IMR-90 (cell line): ENCODE data around the gene KDM2B. TPM values are rescaled to one million over a fixed set of nuclear protein-coding genes. Genes with fewer than 3 reads are reported as not detected.

ENCODE experiments used
- ATAC-seq: fragments of 200-7000 bp; cut with Tn5 transposase; 2 replicates; pipeline ENCODE4 v1.9.1; 2020; ENCODE audit warnings: low read depth, mild to moderate bottlenecking, moderate library complexity
- BruUV-seq: library from RNA; stranded (reverse); fragments of 400-500 nt; replicated peaks from 2 replicates; lab custom pipeline; 2021; lab: Mats Ljungman, UMichigan
- CTCF ChIA-PET: fragments of 300-600 bp; formaldehyde crosslinking; extraction: SDS; loops from one replicate; lab custom pipeline; 2021; ENCODE audit warnings: antibody characterized with exemption; lab: Yijun Ruan, JAX
- POLR2A ChIA-PET: fragments of 300-600 bp; sonication (Branson Sonifier 250); formaldehyde crosslinking; loops from one replicate; lab custom pipeline; 2022; ENCODE audit warnings: antibody characterized with exemption; ENCODE audit not compliant: unreplicated experiment; lab: Charles Lee
- DNase-seq: peaks from one replicate; pipeline ENCODE4 v3.0.0; 2013
- H2AFZ ChIP-seq: replicated peaks from 2 replicates; pipeline ENCODE3; 2013; ENCODE audit warnings: low read length, mild to moderate bottlenecking; ENCODE audit not compliant: poor library complexity
- H2AK5ac ChIP-seq: 2 replicates; pipeline ENCODE4 v1.6.1; 2013; ENCODE audit warnings: low read depth, low read length, inconsistent platforms
- H2AK9ac ChIP-seq: replicated peaks from 2 replicates; pipeline ENCODE3; 2013; ENCODE audit warnings: mild to moderate bottlenecking, low read depth, low read length, moderate library complexity; ENCODE audit not compliant: poor library complexity
- H2BK120ac ChIP-seq: 2 replicates; pipeline ENCODE4 v1.6.1; 2013; ENCODE audit warnings: low read depth, low read length, inconsistent platforms
- H2BK15ac ChIP-seq: 3 replicates; pipeline ENCODE4 v1.6.1; 2013; ENCODE audit warnings: low read depth, low read length, inconsistent platforms
- H2BK20ac ChIP-seq: 2 replicates; pipeline ENCODE4 v1.6.1; 2013; ENCODE audit warnings: low read depth, mild to moderate bottlenecking, inconsistent platforms, low read length, moderate library complexity
- H2BK5ac ChIP-seq: 2 replicates; pipeline ENCODE4 v1.6.1; 2013; ENCODE audit warnings: mild to moderate bottlenecking, low read depth, low read length, inconsistent platforms; ENCODE audit not compliant: poor library complexity, severe bottlenecking
- H3K14ac ChIP-seq: replicated peaks from 2 replicates; pipeline ENCODE4 v1.6.1; 2013; ENCODE audit warnings: low read depth, low read length, inconsistent platforms
- H3K18ac ChIP-seq: 2 replicates; pipeline ENCODE4 v1.6.1; 2013; ENCODE audit warnings: low read depth, low read length, control low read depth
- H3K23ac ChIP-seq: 2 replicates; pipeline ENCODE4 v1.6.1; 2013; ENCODE audit warnings: low read depth, low read length, inconsistent platforms
- H3K27ac ChIP-seq: 2 replicates; pipeline ENCODE4 v1.5.1; 2013; ENCODE audit warnings: mild to moderate bottlenecking, control low read depth, low read length; ENCODE audit not compliant: insufficient read depth
- H3K27me3 ChIP-seq: 2 replicates; pipeline ENCODE4 v1.6.1; 2013; ENCODE audit warnings: low read length; ENCODE audit not compliant: control insufficient read depth, insufficient read depth
- H3K36me3 ChIP-seq: 2 replicates; pipeline ENCODE4 v1.6.1; 2013; ENCODE audit warnings: low read length, mixed read lengths; ENCODE audit not compliant: control insufficient read depth, insufficient read depth
- H3K4ac ChIP-seq: 2 replicates; pipeline ENCODE4 v1.6.1; 2013; ENCODE audit warnings: low read depth, low read length, inconsistent platforms
- H3K4me1 ChIP-seq: 2 replicates; pipeline ENCODE4 v1.6.1; 2013; ENCODE audit warnings: low read length, mixed read lengths; ENCODE audit not compliant: control insufficient read depth, insufficient read depth
- H3K4me2 ChIP-seq: 2 replicates; pipeline ENCODE4 v1.6.1; 2013; ENCODE audit warnings: low read depth, mild to moderate bottlenecking, control low read depth, low read length, moderate library complexity
- H3K4me3 ChIP-seq: 2 replicates; pipeline ENCODE4 v1.5.1; 2013; ENCODE audit warnings: low read depth, mild to moderate bottlenecking, control low read depth, low read length, moderate library complexity; ENCODE audit not compliant: insufficient read depth
- H3K56ac ChIP-seq: 2 replicates; pipeline ENCODE4 v1.6.1; 2013; ENCODE audit warnings: low read length, inconsistent platforms; ENCODE audit not compliant: insufficient read depth; ENCODE audit errors: extremely low read depth
- H3K79me1 ChIP-seq, 2 experiments: 2 replicates each; pipeline ENCODE4 v1.6.1; 2013; ENCODE audit warnings: low read length in 2 of 2, inconsistent platforms in 1 of 2, low read depth in 1 of 2
- H3K9ac ChIP-seq: 2 replicates; pipeline ENCODE4 v1.6.1; 2013; ENCODE audit warnings: low read depth, low read length, control low read depth
- H3K9me1 ChIP-seq: 2 replicates; pipeline ENCODE4 v1.6.1; 2013; ENCODE audit warnings: low read length, inconsistent platforms; ENCODE audit not compliant: insufficient read depth
- H3K9me3 ChIP-seq: 2 replicates; pipeline ENCODE4 v1.6.1; 2013; ENCODE audit warnings: low read length; ENCODE audit not compliant: control insufficient read depth, insufficient read depth
- H4K20me1 ChIP-seq: 2 replicates; pipeline ENCODE4 v1.6.1; 2013; ENCODE audit warnings: low read length, inconsistent platforms; ENCODE audit not compliant: insufficient read depth
- H4K5ac ChIP-seq: 2 replicates; pipeline ENCODE4 v1.6.1; 2013; ENCODE audit warnings: mild to moderate bottlenecking, low read depth, low read length, control low read depth
- H4K8ac ChIP-seq, 2 experiments: 2 replicates each; pipeline ENCODE4 v1.6.1; 2013; ENCODE audit warnings: low read depth in 2 of 2, low read length in 2 of 2, control low read depth in 1 of 2, inconsistent platforms in 1 of 2
- H4K91ac ChIP-seq: 2 replicates; pipeline ENCODE4 v1.6.1; 2013; ENCODE audit warnings: low read depth, low read length, inconsistent platforms; ENCODE audit not compliant: insufficient read depth
- BHLHE40 ChIP-seq: fragments of 150-350 bp; IDR thresholded peaks from 2 replicates; pipeline ENCODE4 v1.6.1; 2016; ENCODE audit warnings: mild to moderate bottlenecking, low read depth, low read length
- CEBPB ChIP-seq: IDR thresholded peaks from 2 replicates; pipeline ENCODE4 v1.6.1; 2012; ENCODE audit warnings: low read depth, low read length, improper control_type of control experiment
- CHD1 ChIP-seq: IDR thresholded peaks from 2 replicates; pipeline ENCODE4 v1.6.1; 2012; ENCODE audit warnings: low read depth, low read length, improper control_type of control experiment
- CTCF ChIP-seq: conservative IDR thresholded peaks from 2 replicates; pipeline ENCODE4 v1.5.1; 2012; ENCODE audit warnings: mild to moderate bottlenecking, low read depth, low read length, improper control_type of control experiment
- ELK1 ChIP-seq: fragments of 150-350 bp; IDR thresholded peaks from 2 replicates; pipeline ENCODE4 v1.6.1; 2016; ENCODE audit warnings: low read depth, mild to moderate bottlenecking, low read length, moderate library complexity, borderline replicate concordance
- FOS ChIP-seq: fragments of 150-350 bp; IDR thresholded peaks from 2 replicates; pipeline ENCODE4 v1.6.1; 2016; ENCODE audit warnings: low read depth, low read length
- MAFK ChIP-seq: IDR thresholded peaks from 2 replicates; pipeline ENCODE4 v1.6.1; 2012; ENCODE audit warnings: low read depth, low read length, improper control_type of control experiment
- MAZ ChIP-seq: IDR thresholded peaks from 2 replicates; pipeline ENCODE4 v1.6.1; 2012; ENCODE audit warnings: low read depth, mild to moderate bottlenecking, low read length, improper control_type of control experiment, moderate library complexity, borderline replicate concordance
- MXI1 ChIP-seq: IDR thresholded peaks from 2 replicates; pipeline ENCODE4 v1.6.1; 2012; ENCODE audit warnings: low read depth, mild to moderate bottlenecking, low read length, moderate library complexity, borderline replicate concordance
- NFE2L2 ChIP-seq: fragments of 150-350 bp; IDR thresholded peaks from 2 replicates; pipeline ENCODE4 v1.6.1; 2016; ENCODE audit warnings: low read depth, mild to moderate bottlenecking, low read length
- POLR2A ChIP-seq: IDR thresholded peaks from 2 replicates; pipeline ENCODE4 v1.6.1; 2012; ENCODE audit warnings: mild to moderate bottlenecking, low read depth, low read length
- RAD21 ChIP-seq: IDR thresholded peaks from 2 replicates; pipeline ENCODE4 v1.6.1; 2012; ENCODE audit warnings: low read length, improper control_type of control experiment
- RCOR1 ChIP-seq: IDR thresholded peaks from 2 replicates; pipeline ENCODE4 v1.6.1; 2012; ENCODE audit warnings: mild to moderate bottlenecking, low read length, improper control_type of control experiment; ENCODE audit not compliant: insufficient replicate concordance
- RFX5 ChIP-seq: IDR thresholded peaks from 2 replicates; pipeline ENCODE4 v1.8.0; 2012; ENCODE audit warnings: low read depth, mild to moderate bottlenecking, low read length, moderate library complexity
- SMC3 ChIP-seq: fragments of 150-350 bp; IDR thresholded peaks from 2 replicates; pipeline ENCODE4 v1.6.1; 2016; ENCODE audit warnings: low read depth, mild to moderate bottlenecking, antibody characterized with exemption, low read length, moderate library complexity
- USF2 ChIP-seq: fragments of 150-350 bp; IDR thresholded peaks from 2 replicates; pipeline ENCODE4 v1.6.1; 2017; ENCODE audit warnings: mild to moderate bottlenecking, antibody characterized with exemption, low read length, low read depth
- WGBS, 2 experiments: methylation state at CpG; one replicate each; pipeline versions ENCODE4 v1.1.5 to v1.1.7; 2013; ENCODE audit warnings: missing lambda C conversion rate in 2 of 2; ENCODE audit not compliant: insufficient read length in 1 of 2; ENCODE audit errors: extremely low coverage in 2 of 2; 5-methylcytosine and 5-hydroxymethylcytosine counted together
- dilution Hi-C: fragments of 300-500 bp; cut with HindIII; formaldehyde crosslinking; loops from one replicate; pipeline ENCODE4 v1.14.3; 2018; ENCODE audit warnings: low sequenced_read_pairs; ENCODE audit not compliant: unreplicated experiment
- in situ Hi-C: fragments of 300-500 bp; cut with MboI; formaldehyde crosslinking; loops from 3 replicates; pipeline ENCODE4 v1.14.3; 2019; ENCODE audit warnings: low sequenced_read_pairs, inconsistent platforms, mixed read lengths
- intact Hi-C: fragments of 100-400 bp; cut with micrococcal nuclease; formaldehyde crosslinking; loops from 2 replicates; pipeline ENCODE4 v1.10.0; 2022
- polyA plus RNA-seq, 3 experiments: library from polyadenylated mRNA; depleted of rRNA; stranded (reverse); fragments of >200 nt; gene quantifications; 2 replicates each; pipeline ENCODE4 v1.2.3, GENCODE V29; 2012; ENCODE audit warnings: low replicate concordance in 1 of 3
- total RNA-seq: library from RNA; depleted of rRNA; stranded (reverse); fragments of >200 nt; gene quantifications from 2 replicates; pipeline ENCODE4 v1.2.3, GENCODE V29; 2012

The KDM2B gene
- total and polyA plus RNA-seq, 2 of the 4 experiments (the other 2 are of a cell fraction), result 22.6 to 24.2 TPM

- Histone ChIP-seq H2AK5ac (no peak overlapping the region), H2BK20ac (no peak overlapping the region), H2BK120ac (no peak overlapping the region), H3K79me1 (peaks cover 0 to 3% of the 10 kb centered on the region in 2 experiments; a peak in 2 of 4 replicates), H3K36me3 (peaks cover 24% of the 10 kb centered on the region; the same call in 1 of the 2 replicates), H3K4ac (no peak overlapping the region), H3K9ac (no peak overlapping the region), H2BK15ac (no peak overlapping the region), H3K9me1 (0 out of 2 replicates have a peak, but pooled peaks cover 3% of the 10 kb centered on the region), H3K23ac (no peak overlapping the region), H2AK9ac (no peak overlapping the region), H4K8ac (no peak overlapping the region), H3K27me3 (no peaks in the 10 kb centered on the region), H3K56ac (no peak overlapping the region), H3K4me1 (peaks cover 1% of the 10 kb centered on the region; the same call in 1 of the 2 replicates), H4K5ac (no peak overlapping the region), H3K18ac (no peak overlapping the region), H3K27ac (no peak overlapping the region), H3K14ac (no peak overlapping the region), H2AFZ (no peak overlapping the region), H3K4me2 (no peak overlapping the region), H4K20me1 (no peaks in the 10 kb centered on the region), H2BK5ac (no peak overlapping the region), H4K91ac (no peak overlapping the region), H3K4me3 (no peak overlapping the region), H3K9me3 (no peaks in the 10 kb centered on the region)
- in situ Hi-C loops (no loop called here), intact Hi-C loops (no loop called here), dilution Hi-C loops (no loop called here)
- TF ChIP-seq CTCF, result no peak
- TF ChIP-seq ELK1, result no peak
- TF ChIP-seq RCOR1, result no peak
- no peak for TF ChIP-seq MAFK
- no peak for TF ChIP-seq CHD1
- TF ChIP-seq NFE2L2, result no peak
- no peak for TF ChIP-seq BHLHE40
- TF ChIP-seq USF2, result no peak
- TF ChIP-seq RAD21, result no peak
- TF ChIP-seq POLR2A, result no peak
- no peak for TF ChIP-seq MAZ
- no peak for TF ChIP-seq FOS
- no peak for TF ChIP-seq RFX5
- no peak for TF ChIP-seq SMC3
- no peak for TF ChIP-seq MXI1
- TF ChIP-seq CEBPB, result no peak
- POLR2A ChIA-PET, result no interaction called here
- CTCF ChIA-PET, result no interaction called here
- WGBS, 2 experiments, result 97% methylated on average over 11 of the region's 11 CpGs; no CpG with 5 or more reads in 1 of the 2 experiments
- DNase-seq (no peak), ATAC-seq (no peak)
- BruUV-seq, result no TSS peak
These were observed 72.3 kb downstream of the KDM2B start for GRCh38 chr12:121508533-121508932.
